Measurements from ENCODE around the gene CACNA1C.

Gene CACNA1C

GRCh38 chr12:2439332-2440100 lies 386.7 kb downstream of the CACNA1C start:
- no peak for DNase-seq

GRCh38 chr12:2443776-2444175 lies 391.0 kb downstream of the CACNA1C start:
- no peak for DNase-seq

GRCh38 chr12:2445968-2446367 lies 393.2 kb downstream of the CACNA1C start:
- no peak for DNase-seq

- no peak for DNase-seq
These were observed 395.1 kb downstream of the CACNA1C start for GRCh38 chr12:2447861-2448260.

- no peak for DNase-seq
These were observed 396.8 kb downstream of the CACNA1C start for GRCh38 chr12:2449586-2449985.

GRCh38 chr12:2450553-2450952 lies 397.8 kb downstream of the CACNA1C start:
- no peak for DNase-seq

- no peak for DNase-seq
These were observed 398.2 kb downstream of the CACNA1C start for GRCh38 chr12:2451025-2451424.

- no peak for DNase-seq
These were observed 398.7 kb downstream of the CACNA1C start for GRCh38 chr12:2451497-2451896.

GRCh38 chr12:2453076-2453760 lies 400.4 kb downstream of the CACNA1C start:
- DNase-seq = no peak

- DNase-seq = no peak
These were observed 400.9 kb downstream of the CACNA1C start for GRCh38 chr12:2453761-2454090.

GRCh38 chr12:2454601-2455177 lies 401.9 kb downstream of the CACNA1C start:
- DNase-seq = no peak

- no peak for DNase-seq
These were observed 402.6 kb downstream of the CACNA1C start for GRCh38 chr12:2455410-2455809.

GRCh38 chr12:2456122-2456812 lies 403.5 kb downstream of the CACNA1C start:
- no peak for DNase-seq

GRCh38 chr12:2456813-2457186 lies 404.0 kb downstream of the CACNA1C start:
- DNase-seq = peak; percentile 83

GRCh38 chr12:2457215-2457932 lies 404.6 kb downstream of the CACNA1C start:
- no peak for DNase-seq

GRCh38 chr12:2457933-2458414 lies 405.2 kb downstream of the CACNA1C start:
- no peak for DNase-seq

GRCh38 chr12:2460051-2460670 lies 407.4 kb downstream of the CACNA1C start:
- DNase-seq = peak; percentile 30

- DNase-seq = no peak
These were observed 408.3 kb downstream of the CACNA1C start for GRCh38 chr12:2461046-2461445.

- DNase-seq = no peak
These were observed 408.9 kb downstream of the CACNA1C start for GRCh38 chr12:2461645-2462044.

- DNase-seq = no peak
These were observed 409.3 kb downstream of the CACNA1C start for GRCh38 chr12:2462087-2462486.

GRCh38 chr12:2463719-2464118 lies 410.9 kb downstream of the CACNA1C start:
- DNase-seq = no peak

GRCh38 chr12:2465681-2466080 lies 412.9 kb downstream of the CACNA1C start:
- DNase-seq = no peak
